Mucosa of rectum (tissue), 2 donors: Measurements from ENCODE around the gene KCNK4.

Source experiments
- H3K27ac ChIP-seq, 2 donors: one replicate each; pipeline ENCODE4 v1.7.0; 2013; ENCODE audit warnings: inconsistent platforms in 2 of 2, low read depth in 2 of 2, low read length in 2 of 2
- H3K27me3 ChIP-seq, 2 donors: one replicate each; pipeline ENCODE4 v1.7.0; 2013; ENCODE audit warnings: low read length in 2 of 2; ENCODE audit not compliant: control insufficient read depth in 2 of 2, insufficient read depth in 2 of 2
- H3K36me3 ChIP-seq, 2 donors: one replicate each; pipeline ENCODE4 v1.7.0; 2013; ENCODE audit warnings: low read length in 2 of 2; ENCODE audit not compliant: control insufficient read depth in 2 of 2, insufficient read depth in 2 of 2
- H3K4me1 ChIP-seq, 2 donors: one replicate each; pipeline ENCODE4 v1.7.0; 2013; ENCODE audit warnings: low read length in 2 of 2, mild to moderate bottlenecking in 1 of 2; ENCODE audit not compliant: control insufficient read depth in 2 of 2, insufficient read depth in 2 of 2
- H3K4me3 ChIP-seq, 2 donors: one replicate each; pipeline ENCODE4 v1.7.0; 2013; ENCODE audit warnings: low read length in 2 of 2
- H3K9ac ChIP-seq, 2 donors: one replicate each; pipeline ENCODE4 v1.7.0; 2013; ENCODE audit warnings: low read length in 2 of 2, low read depth in 1 of 2, mild to moderate bottlenecking in 1 of 2
- H3K9me3 ChIP-seq, 2 donors: one replicate each; pipeline ENCODE4 v1.7.0; 2013; ENCODE audit warnings: low read length in 2 of 2; ENCODE audit not compliant: control insufficient read depth in 2 of 2
- donor health status: healthy.
- donor health status: Normal muscosa, but diverticular disease.

Gene KCNK4

GRCh38 chr11:64348383-64349024, 57.4 kb downstream of the KCNK4 start:
- Histone ChIP-seq H3K27ac (no peak overlapping the region), H3K4me1 (no peaks in the 10 kb centered on the region), H3K9ac (no peak overlapping the region), H3K4me3 (no peak overlapping the region), H3K9me3 (no peaks in the 10 kb centered on the region), H3K36me3 (no peaks in the 10 kb centered on the region), H3K27me3 (no peaks in the 10 kb centered on the region)

GRCh38 chr11:64349025-64349387, 57.9 kb downstream of the KCNK4 start:
- Histone ChIP-seq H3K4me1 (no peaks in the 10 kb centered on the region), H3K27me3 (no peaks in the 10 kb centered on the region), H3K4me3 (no peak overlapping the region), H3K27ac (no peak overlapping the region), H3K36me3 (no peaks in the 10 kb centered on the region), H3K9me3 (no peaks in the 10 kb centered on the region), H3K9ac (no peak overlapping the region)

- Histone ChIP-seq H3K27ac (no peak overlapping the region), H3K4me3 (no peak overlapping the region), H3K9ac (no peak overlapping the region), H3K36me3 (no peaks in the 10 kb centered on the region), H3K4me1 (no peaks in the 10 kb centered on the region), H3K9me3 (no peaks in the 10 kb centered on the region), H3K27me3 (no peaks in the 10 kb centered on the region)
Observed at GRCh38 chr11:64349404-64349803, 58.3 kb downstream of the KCNK4 start.
